ENCODE measurements around the gene ZNF804B. TPM values are rescaled to one million over a fixed set of nuclear protein-coding genes. Genes with fewer than 3 reads are reported as not detected.

Gene ZNF804B
- total RNA-seq, 2 experiments from 2014 or later, result not detected

GRCh38 chr7:88791891-88792290 lies 32.4 kb downstream of the ZNF804B start:
- H3K27ac ChIP-seq (ENCODE audit: low read depth, low read length, poor library complexity, severe bottlenecking), result no peak overlapping the region
- ChIA-PET CTCF (ENCODE audit: unreplicated experiment) (no interaction called here), POLR2A (interaction anchor here (1.7 kb wide), 1 partner anchor 13 kb away, joined by 5 read pairs; no protein-coding TSS in a partner anchor)
- H3K4me3 ChIP-seq (ENCODE audit: low read depth, low read length, poor library complexity, severe bottlenecking), result no peak overlapping the region
- no peak overlapping the region for H2AFZ ChIP-seq (ENCODE audit: low read length)
- no peaks in the 10 kb centered on the region for H3K9me3 ChIP-seq (ENCODE audit: low read length)
- no peaks in the 10 kb centered on the region for H3K79me2 ChIP-seq (ENCODE audit: insufficient read depth, low read depth, low read length)
- no peak overlapping the region for H3K4me2 ChIP-seq (ENCODE audit: low read length)
- DNase-seq (ENCODE audit: low spot score), result no peak
- no peaks in the 10 kb centered on the region for H3K36me3 ChIP-seq (ENCODE audit: insufficient read depth, low read length)
- no peaks in the 10 kb centered on the region for H3K4me1 ChIP-seq (ENCODE audit: insufficient read depth, low read length, poor library complexity, severe bottlenecking)
- no peaks in the 10 kb centered on the region for H4K20me1 ChIP-seq (ENCODE audit: insufficient read depth, low read length)
- TF ChIP-seq CTCF (conservative IDR thresholded peaks at IDR 0.05; ENCODE audit: low read length) (no peak), EZH2phosphoT487 (IDR thresholded peaks at IDR 0.05; ENCODE audit: borderline replicate concordance, low read depth, low read length) (no peak)
- no TSS peak for BruUV-seq (replicated peaks)
- H3K9me2 ChIP-seq (ENCODE audit: insufficient read depth, low read length), result no peaks in the 10 kb centered on the region
- intact Hi-C loops (cut with micrococcal nuclease; ENCODE audit: unreplicated experiment), result no loop called here

DNA sequence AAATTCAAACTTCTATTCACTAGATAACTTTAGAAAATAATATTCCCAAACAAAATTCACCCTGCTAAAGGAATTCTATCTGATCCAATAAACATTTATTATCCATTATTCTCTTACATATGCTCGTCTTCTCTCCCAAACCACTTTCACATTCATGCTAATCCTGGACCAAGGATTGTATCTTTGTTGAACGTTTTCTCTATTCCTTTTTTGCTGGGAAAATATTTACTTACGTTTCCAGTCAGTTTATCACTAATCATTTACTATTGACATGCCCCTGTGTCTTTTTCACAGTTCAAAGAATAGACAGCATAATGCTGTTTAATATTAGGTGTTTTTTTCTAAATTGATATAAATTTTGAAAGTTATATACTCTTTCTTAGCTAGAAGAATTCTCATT lies 32.9 kb downstream of the ZNF804B start:
- Histone ChIP-seq H3K4me2 (ENCODE audit: low read length) (no peak overlapping the region), H4K20me1 (ENCODE audit: insufficient read depth, low read length) (no peaks in the 10 kb centered on the region), H3K4me3 (ENCODE audit: low read depth, low read length, poor library complexity, severe bottlenecking) (no peak overlapping the region), H3K79me2 (ENCODE audit: insufficient read depth, low read depth, low read length) (no peaks in the 10 kb centered on the region), H3K4me1 (ENCODE audit: insufficient read depth, low read length, poor library complexity, severe bottlenecking) (no peaks in the 10 kb centered on the region), H3K36me3 (ENCODE audit: insufficient read depth, low read length) (no peaks in the 10 kb centered on the region), H3K9me3 (ENCODE audit: low read length) (no peaks in the 10 kb centered on the region), H3K27ac (ENCODE audit: low read depth, low read length, poor library complexity, severe bottlenecking) (no peak overlapping the region), H3K9me2 (ENCODE audit: insufficient read depth, low read length) (no peaks in the 10 kb centered on the region), H2AFZ (ENCODE audit: low read length) (no peak overlapping the region)
- ChIA-PET POLR2A (interaction anchor here (1.7 kb wide), 1 partner anchor 13 kb away, joined by 5 read pairs; no protein-coding TSS in a partner anchor), CTCF (ENCODE audit: unreplicated experiment) (no interaction called here)
- intact Hi-C loops (cut with micrococcal nuclease; ENCODE audit: unreplicated experiment), result no loop called here
- no peak for TF ChIP-seq CTCF (conservative IDR thresholded peaks at IDR 0.05; ENCODE audit: low read length)
- no peak for TF ChIP-seq EZH2phosphoT487 (IDR thresholded peaks at IDR 0.05; ENCODE audit: borderline replicate concordance, low read depth, low read length)
- no TSS peak for BruUV-seq (replicated peaks)
- DNase-seq (ENCODE audit: low spot score), result no peak

GRCh38 chr7:88795553-88795952 lies 36.1 kb downstream of the ZNF804B start, which contains the start of gene TEX47:
TSS of gene TEX47 (minus strand) at chr7:88795737. CDS start at chr7:88794942, 795 bp downstream.
- H4K20me1 ChIP-seq (ENCODE audit: insufficient read depth, low read length), result no peaks in the 10 kb centered on the region
- TF ChIP-seq EZH2phosphoT487 (IDR thresholded peaks at IDR 0.05; ENCODE audit: borderline replicate concordance, low read depth, low read length), result no peak
- ChIA-PET CTCF (ENCODE audit: unreplicated experiment) (no interaction called here), POLR2A (no interaction called here)
- H3K27ac ChIP-seq (ENCODE audit: low read depth, low read length, poor library complexity, severe bottlenecking), result no peak within 1 kb of the TSS
- BruUV-seq (replicated peaks), result no TSS peak
- no peaks in the 10 kb centered on the region for H3K9me3 ChIP-seq (ENCODE audit: low read length)
- no peak within 1 kb of the TSS for H3K4me2 ChIP-seq (ENCODE audit: low read length)
- H3K4me3 ChIP-seq (ENCODE audit: low read depth, low read length, poor library complexity, severe bottlenecking), result no peak within 1 kb of the TSS
- H3K9me2 ChIP-seq (ENCODE audit: insufficient read depth, low read length), result no peaks in the 10 kb centered on the region
- no peaks in the 10 kb centered on the region for H3K79me2 ChIP-seq (ENCODE audit: insufficient read depth, low read depth, low read length)
- no peak within 1 kb of the TSS for H2AFZ ChIP-seq (ENCODE audit: low read length)
- no peaks in the 10 kb centered on the region for H3K36me3 ChIP-seq (ENCODE audit: insufficient read depth, low read length)
- intact Hi-C loops (cut with micrococcal nuclease; ENCODE audit: unreplicated experiment), result no loop called here
- no peak for DNase-seq (ENCODE audit: low spot score)
- no peaks in the 10 kb centered on the region for H3K4me1 ChIP-seq (ENCODE audit: insufficient read depth, low read length, poor library complexity, severe bottlenecking)

Data from OCI-LY7 (cell line).